Cerebellar nuclear complex (tissue), 1 donor: ENCODE results near the gene LRRC46.

Experiments used
- DNase-seq, 2 experiments: peaks; one replicate each; lab custom pipeline; 2025; lab: John Stamatoyannopoulos, UW

LRRC46 gene

GRCh38 chr17:47852113-47852949, 20.9 kb downstream of the LRRC46 start:
- DNase-seq, result no peak

GRCh38 chr17:47853616-47854015, 22.1 kb downstream of the LRRC46 start:
- no peak for DNase-seq

- DNase-seq, result no peak
Observed at GRCh38 chr17:47855737-47856136, 24.3 kb downstream of the LRRC46 start.

- no peak for DNase-seq
Observed at GRCh38 chr17:47856830-47857229, 25.4 kb downstream of the LRRC46 start.

GRCh38 chr17:47857551-47858455, 26.3 kb downstream of the LRRC46 start:
- DNase-seq, result no peak

- DNase-seq, result no peak
Observed at GRCh38 chr17:47860386-47860785, 28.9 kb downstream of the LRRC46 start.

GRCh38 chr17:47862621-47863440, 31.4 kb downstream of the LRRC46 start:
- no peak for DNase-seq

- no peak for DNase-seq
Observed at GRCh38 chr17:47864791-47865216, 33.3 kb downstream of the LRRC46 start.

- no peak for DNase-seq
Observed at GRCh38 chr17:47866941-47867340, 35.5 kb downstream of the LRRC46 start.

GRCh38 chr17:47867813-47868533, 36.5 kb downstream of the LRRC46 start:
- no peak for DNase-seq

- DNase-seq, result no peak
Observed at GRCh38 chr17:47869114-47869513, 37.6 kb downstream of the LRRC46 start.

- no peak for DNase-seq
Observed at GRCh38 chr17:47870056-47870455, 38.6 kb downstream of the LRRC46 start.

GRCh38 chr17:47871048-47871447, 39.6 kb downstream of the LRRC46 start:
- no peak for DNase-seq

GRCh38 chr17:47872019-47872650, 40.7 kb downstream of the LRRC46 start:
- DNase-seq, result no peak

GRCh38 chr17:47872651-47873161, 41.2 kb downstream of the LRRC46 start:
- DNase-seq, result no peak

- no peak for DNase-seq
Observed at GRCh38 chr17:47873200-47874090, 42.0 kb downstream of the LRRC46 start.

GRCh38 chr17:47875011-47875985, 43.8 kb downstream of the LRRC46 start:
- no peak for DNase-seq

- DNase-seq, result no peak
Observed at GRCh38 chr17:47877368-47878034, 46.0 kb downstream of the LRRC46 start.
